Tibial artery (tissue), 4 donors: ENCODE data around the gene RNF223.
"Not testable (repeated sequence)": the region's sequence is repeated elsewhere in the genome, so short reads cannot be mapped to it uniquely, and the experiment has no call there.

Experiments
- DNase-seq, 2 donors: peaks; one replicate each; pipeline ENCODE4 v3.0.0-alpha.2; 2019
- H3K27ac ChIP-seq, 2 donors: fragments of 200-600 bp; sonication (generic) in 1 of 2; 1 replicate in 1 of 2; 2 replicates in 1 of 2; pipeline ENCODE4 v1.5.1; 2018 to 2019; ENCODE audit warnings: mild to moderate bottlenecking in 1 of 2
- H3K27me3 ChIP-seq, 2 donors: fragments of 200-600 bp; sonication (generic) in 1 of 2; one replicate each; pipeline versions ENCODE4 v1.5.1 to v1.6.0; 2016 to 2019
- H3K36me3 ChIP-seq, 3 donors: fragments of 200-600 bp; sonication (generic) in 2 of 3; one replicate each; pipeline ENCODE4 v1.5.1; 2016 to 2019; ENCODE audit warnings: mild to moderate bottlenecking in 2 of 3
- H3K4me1 ChIP-seq, 4 donors: fragments of 200-600 bp; sonication (generic) in 2 of 4; 1 replicate in 3 of 4; 2 replicates in 1 of 4; pipeline ENCODE4 v1.5.1; 2016 to 2019
- H3K4me3 ChIP-seq, 2 donors: fragments of 200-600 bp; sonication (generic) in 1 of 2; 1 replicate in 1 of 2; 2 replicates in 1 of 2; pipeline ENCODE4 v1.5.1; 2018 to 2019; ENCODE audit warnings: mild to moderate bottlenecking in 2 of 2
- H3K9me3 ChIP-seq, 3 donors: fragments of 200-600 bp; sonication (generic) in 1 of 3; one replicate each; pipeline ENCODE4 v1.5.1; 2016 to 2019
- CTCF ChIP-seq, 2 experiments: fragments of 200-600 bp in 1 of 2; fragments of 450-650 bp in 1 of 2; IDR thresholded peaks; one replicate each; pipeline ENCODE4 v1.5.1; 2017 to 2019; ENCODE audit warnings: antibody characterized with exemption in 2 of 2, mild to moderate bottlenecking in 1 of 2, moderate library complexity in 1 of 2
- intact Hi-C: fragments of 100-400 bp; cut with DNase I; formaldehyde crosslinking; loops from one replicate; pipeline ENCODE4 v1.15.0; 2023; ENCODE audit warnings: low total_unique reads

RNF223 gene

GRCh38 chr1:1101503-1101902 is 27.4 kb upstream of the RNF223 start:
- Histone ChIP-seq H3K27ac (no peak overlapping the region), H3K4me1 (no peaks in the 10 kb centered on the region), H3K27me3 (no peaks in the 10 kb centered on the region), H3K36me3 (peaks cover 0 to 6% (median 0%) of the 10 kb centered on the region in 3 donors), H3K4me3 (no peak overlapping the region), H3K9me3 (no peaks in the 10 kb centered on the region)
- DNase-seq, result peak; percentile 5 to 45
- intact Hi-C loops, result no loop called here
- no peak for TF ChIP-seq CTCF (IDR thresholded peaks at IDR 0.05)

GRCh38 chr1:1100296-1100695 is 26.2 kb upstream of the RNF223 start:
- Histone ChIP-seq H3K4me3 (no peak overlapping the region), H3K27ac (no peak overlapping the region), H3K9me3 (no peaks in the 10 kb centered on the region), H3K27me3 (no peaks in the 10 kb centered on the region), H3K36me3 (peaks cover 0 to 6% (median 0%) of the 10 kb centered on the region in 3 donors), H3K4me1 (no peaks in the 10 kb centered on the region)
- no peak for TF ChIP-seq CTCF (IDR thresholded peaks at IDR 0.05)
- intact Hi-C loops, result no loop called here
- DNase-seq, result peak in 1 of 2 donors; percentile 7

GRCh38 chr1:1099506-1100183 is 25.5 kb upstream of the RNF223 start:
- DNase-seq, result no peak
- H3K36me3 ChIP-seq, result peaks cover 0 to 6% (median 0%) of the 10 kb centered on the region in 3 donors
- H3K4me3 ChIP-seq, result no peak overlapping the region
- no peak overlapping the region for H3K27ac ChIP-seq
- H3K27me3 ChIP-seq, result no peaks in the 10 kb centered on the region
- intact Hi-C loops, result no loop called here
- H3K9me3 ChIP-seq, result no peaks in the 10 kb centered on the region
- no peaks in the 10 kb centered on the region for H3K4me1 ChIP-seq
- no peak for TF ChIP-seq CTCF (IDR thresholded peaks at IDR 0.05)

- no peaks in the 10 kb centered on the region for H3K27me3 ChIP-seq
- no peaks in the 10 kb centered on the region for H3K4me1 ChIP-seq
- no peaks in the 10 kb centered on the region for H3K9me3 ChIP-seq
- H3K4me3 ChIP-seq, result no peak overlapping the region
- no peaks in the 10 kb centered on the region for H3K36me3 ChIP-seq
- no peak overlapping the region for H3K27ac ChIP-seq
- TF ChIP-seq CTCF (IDR thresholded peaks at IDR 0.05), result no peak
- peak; percentile 2 to 29 for DNase-seq
- intact Hi-C loops, result no loop called here
Observed at GRCh38 chr1:1098681-1099421, 24.7 kb upstream of the RNF223 start.

GRCh38 chr1:1096136-1096535 is 22.0 kb upstream of the RNF223 start:
- H3K4me1 ChIP-seq, intact Hi-C loops, H3K36me3 ChIP-seq, H3K4me3 ChIP-seq, H3K27me3 ChIP-seq, H3K27ac ChIP-seq, H3K9me3 ChIP-seq: not testable (repeated sequence)
- peak; percentile 3 for DNase-seq

GRCh38 chr1:1094981-1095380 is 20.9 kb upstream of the RNF223 start:
- no peak overlapping the region for H3K27ac ChIP-seq
- no peak for TF ChIP-seq CTCF (IDR thresholded peaks at IDR 0.05)
- H3K9me3 ChIP-seq, result no peaks in the 10 kb centered on the region
- H3K4me1 ChIP-seq, result no peaks in the 10 kb centered on the region
- H3K27me3 ChIP-seq, result no peaks in the 10 kb centered on the region
- no peak for DNase-seq
- no peak overlapping the region for H3K4me3 ChIP-seq
- intact Hi-C loops, result no loop called here
- H3K36me3 ChIP-seq, result peaks cover 0 to 9% (median 0%) of the 10 kb centered on the region in 3 donors
